Right lobe of liver (tissue), 6 donors: Measurements from ENCODE around the gene EPB41L4A. TPM values are rescaled to one million over a fixed set of nuclear protein-coding genes. Genes with fewer than 3 reads are reported as not detected.

Source experiments
- ATAC-seq, 4 donors: fragments of 200-7000 bp; cut with Tn5 transposase; one replicate each; pipeline ENCODE4 v1.9.1; 2020; ENCODE audit warnings: mild to moderate bottlenecking in 4 of 4, moderate library complexity in 4 of 4
- DNase-seq, 3 donors: peaks; one replicate each; pipeline ENCODE4 v3.0.0-alpha.2; 2020
- H3K27ac ChIP-seq, 3 donors: fragments of 200-600 bp; one replicate each; pipeline ENCODE4 v1.8.0; 2022
- H3K27me3 ChIP-seq, 2 donors: fragments of 200-600 bp; one replicate each; pipeline ENCODE4 v1.8.0; 2022
- H3K36me3 ChIP-seq, 4 donors: fragments of 200-600 bp; sonication (generic) in 1 of 4; one replicate each; pipeline versions ENCODE4 v1.5.1 to v1.8.0; 2017 to 2022; ENCODE audit warnings: control low read depth in 1 of 4
- H3K4me1 ChIP-seq, 4 donors: fragments of 200-600 bp; sonication (generic) in 1 of 4; one replicate each; pipeline versions ENCODE4 v1.5.1 to v1.8.0; 2017 to 2022; ENCODE audit warnings: control low read depth in 1 of 4
- H3K4me3 ChIP-seq, 3 donors: fragments of 200-600 bp; one replicate each; pipeline ENCODE4 v1.8.0; 2022
- H3K9me3 ChIP-seq, 4 donors: fragments of 200-600 bp; sonication (generic) in 1 of 4; one replicate each; pipeline versions ENCODE4 v1.5.1 to v1.8.0; 2017 to 2022; ENCODE audit warnings: control low read depth in 1 of 4
- CTCF ChIP-seq, 4 donors: fragments of 200-600 bp in 3 of 4; fragments of 450-650 bp in 1 of 4; IDR thresholded peaks; one replicate each; pipeline versions ENCODE4 v1.5.1 to v1.8.0; 2016 to 2022; ENCODE audit warnings: antibody characterized with exemption in 4 of 4, mild to moderate bottlenecking in 2 of 4
- POLR2A ChIP-seq: fragments of 450-650 bp; IDR thresholded peaks from one replicate; pipeline ENCODE4 v1.6.1; 2017; ENCODE audit warnings: antibody characterized with exemption, mild to moderate bottlenecking
- WGBS: methylation state at CpG from one replicate; pipeline ENCODE4 v1.1.6; 2018; ENCODE audit warnings: low coverage, low lambda C conversion rate; ENCODE audit not compliant: insufficient coverage; ENCODE audit errors: missing lambda C conversion rate; 5-methylcytosine and 5-hydroxymethylcytosine counted together
- intact Hi-C, 2 donors: fragments of 100-400 bp; cut with DNase I; formaldehyde crosslinking; loops; one replicate each; pipeline versions ENCODE4 v1.11.2 to v1.14.1; 2022
- total RNA-seq, 6 experiments: library from RNA; depleted of rRNA in 2 of 6; stranded (reverse); fragments of >200 nt in 2 of 6; fragmentation: NEBNext Ultra II Directional in 3 of 6; extraction: Animal tissue kit (Norgen Biotek cat#: 25700) in 3 of 6; gene quantifications; one replicate each; pipeline versions ENCODE4 v1.1.0 to v1.2.4, GENCODE V29; 2016 to 2023
- donor health status: DM: no; HTN: yes; CAD: no.
- donor health status: DM: no; HTN: no; CAD: no.
- donor health status: DM: no; HTN: no; CAD: no.
- donor health status: DM: no; HTN: yes; CAD: no.
- donor health status: DM: no; HTN: yes; CAD: no.

Gene EPB41L4A
- total RNA-seq, 6 experiments from 2014 or later: 2.5 to 12.0 (median 4.2) TPM

- no peaks in the 10 kb centered on the region for H3K27me3 ChIP-seq
- DNase-seq (no peak), ATAC-seq (peak in 1 of 4 donors; percentile 23)
- no peaks in the 10 kb centered on the region for H3K36me3 ChIP-seq
- no peak for TF ChIP-seq POLR2A
- H3K27ac ChIP-seq: no peak overlapping the region
- no peak overlapping the region for H3K4me3 ChIP-seq
- WGBS: 17% methylated on average over 4 of the region's 5 CpGs
- intact Hi-C loops: no loop called here
- H3K9me3 ChIP-seq: no peaks in the 10 kb centered on the region
- H3K4me1 ChIP-seq: no peaks in the 10 kb centered on the region
Observed at GRCh38 chr5:112333331-112333781, 85.7 kb downstream of the EPB41L4A start.

DNA sequence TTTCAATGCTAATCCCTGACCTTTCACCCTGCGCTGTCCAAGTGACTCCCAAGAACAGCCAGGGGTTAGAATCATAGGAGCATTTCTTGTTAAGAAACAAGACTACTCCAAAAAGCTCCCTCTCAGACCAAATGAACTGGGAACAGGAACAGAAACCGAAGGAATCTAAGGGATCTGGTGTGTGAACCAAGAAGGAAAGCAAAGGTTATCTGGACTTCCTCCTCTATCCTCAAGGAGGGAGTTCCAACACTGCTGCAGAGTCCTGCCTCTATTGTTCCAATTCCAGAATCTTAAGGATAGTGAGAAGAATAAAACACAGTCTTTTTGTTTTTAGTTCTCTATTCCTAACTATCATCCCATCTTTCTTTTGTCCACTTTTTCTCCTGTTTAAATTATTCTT, 87.2 kb downstream of the EPB41L4A start:
- no peaks in the 10 kb centered on the region for H3K9me3 ChIP-seq
- no peak for DNase-seq
- H3K27me3 ChIP-seq: no peaks in the 10 kb centered on the region
- intact Hi-C loops: no loop called here
- no peaks in the 10 kb centered on the region for H3K4me1 ChIP-seq
- no peak overlapping the region for H3K4me3 ChIP-seq
- no peak for TF ChIP-seq CTCF (IDR thresholded peaks at IDR 0.05)
- no peak for TF ChIP-seq POLR2A
- ATAC-seq: peak in 2 of 4 donors; percentile 35 to 48
- no peak overlapping the region for H3K27ac ChIP-seq
- H3K36me3 ChIP-seq: no peaks in the 10 kb centered on the region
- 62% methylated on average over 2 of the region's 2 CpGs for WGBS

DNA sequence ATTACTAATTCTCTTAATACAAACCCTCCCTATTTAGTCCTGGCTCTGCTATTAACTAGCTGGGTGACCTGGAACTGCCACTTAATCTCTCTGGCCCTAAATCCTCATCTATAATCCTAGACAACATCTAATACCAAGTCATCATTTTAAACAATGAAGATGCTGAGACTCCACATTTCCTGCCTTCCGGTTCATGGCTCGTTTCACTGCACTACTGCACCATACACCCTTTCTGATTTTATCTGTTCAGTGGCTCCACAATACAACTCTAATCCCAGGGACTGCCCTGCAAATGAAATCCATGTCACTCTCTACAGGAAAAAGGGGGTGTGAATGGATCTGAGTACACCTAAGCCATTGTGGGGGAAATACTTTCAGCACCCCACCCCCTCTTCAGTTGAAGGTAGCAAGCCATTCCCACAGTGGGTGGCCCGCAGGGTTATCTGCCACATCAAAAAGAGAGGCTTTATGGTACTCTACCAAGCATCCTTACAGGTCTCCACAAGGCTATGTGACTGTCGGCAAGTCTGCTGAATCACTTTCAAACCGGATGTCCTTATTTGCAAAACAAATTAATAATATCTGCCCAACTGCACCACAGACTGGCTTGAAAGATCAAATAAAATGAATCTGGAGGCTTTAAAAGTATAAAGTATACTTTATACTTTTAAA, 89.5 kb downstream of the EPB41L4A start:
- no peak for DNase-seq
- TF ChIP-seq POLR2A (no peak), CTCF (IDR thresholded peaks at IDR 0.05) (no peak)
- H3K4me1 ChIP-seq: no peaks in the 10 kb centered on the region
- 18% methylated on average over 5 of the region's 5 CpGs for WGBS
- intact Hi-C loops: no loop called here
- H3K27ac ChIP-seq: no peak overlapping the region
- no peaks in the 10 kb centered on the region for H3K9me3 ChIP-seq
- ATAC-seq: peak in 2 of 4 donors; percentile 12 to 25
- no peaks in the 10 kb centered on the region for H3K27me3 ChIP-seq
- no peak overlapping the region for H3K4me3 ChIP-seq
- H3K36me3 ChIP-seq: no peaks in the 10 kb centered on the region

- no peak overlapping the region for H3K4me3 ChIP-seq
- intact Hi-C loops: no loop called here
- no peak overlapping the region for H3K27ac ChIP-seq
- H3K36me3 ChIP-seq: no peaks in the 10 kb centered on the region
- no peaks in the 10 kb centered on the region for H3K9me3 ChIP-seq
- no peaks in the 10 kb centered on the region for H3K4me1 ChIP-seq
- DNase-seq (no peak), ATAC-seq (no peak)
- no peaks in the 10 kb centered on the region for H3K27me3 ChIP-seq
- TF ChIP-seq POLR2A (no peak), CTCF (IDR thresholded peaks at IDR 0.05) (no peak)
Observed at GRCh38 chr5:112323166-112323565, 95.9 kb downstream of the EPB41L4A start.

DNA sequence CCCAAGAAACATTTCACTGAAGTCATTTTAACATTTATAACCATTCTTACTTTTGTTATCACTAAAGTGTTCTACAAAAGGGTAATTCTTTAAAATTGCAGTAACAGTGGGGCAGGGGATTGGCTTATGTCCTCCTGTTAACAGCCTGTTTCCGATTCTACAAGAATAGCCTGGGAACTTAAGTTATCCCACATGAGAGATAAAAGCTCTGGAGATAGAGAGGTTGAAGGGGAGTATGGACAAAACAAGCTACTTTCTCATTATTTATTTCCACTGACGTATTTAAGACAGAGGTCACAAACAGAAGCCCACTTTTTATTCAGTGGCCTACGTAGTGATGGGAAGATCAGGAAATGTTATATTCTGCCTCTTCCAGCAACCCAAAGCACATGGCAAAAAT, 98.7 kb downstream of the EPB41L4A start:
- Histone ChIP-seq H3K4me3 (no peak overlapping the region), H3K27ac (no peak overlapping the region), H3K27me3 (no peaks in the 10 kb centered on the region), H3K9me3 (no peaks in the 10 kb centered on the region), H3K36me3 (no peaks in the 10 kb centered on the region), H3K4me1 (no peaks in the 10 kb centered on the region)
- intact Hi-C loops: no loop called here
- no peak for TF ChIP-seq POLR2A
- DNase-seq: no peak
- peak in 1 of 4 donors; percentile 52 for ATAC-seq
- 55% methylated on average over 3 of the region's 3 CpGs for WGBS
